AG04449 (cell line): ENCODE data around the gene PDHB.
A peak's percentile ranks its signal among the peaks of the same experiment; 100 is the strongest.

Experiments used
- CTCF ChIA-PET: fragments of 350-600 bp; formaldehyde crosslinking; extraction: SDS; loops from one replicate; lab custom pipeline; 2021; ENCODE audit warnings: antibody characterized with exemption; lab: Yijun Ruan, JAX
- POLR2A ChIA-PET: fragments of 400-600, 350-600 bp; formaldehyde crosslinking; extraction: SDS; loops from one replicate; lab custom pipeline; 2020; ENCODE audit warnings: antibody characterized with exemption, inconsistent platforms; lab: Yijun Ruan, JAX
- DNase-seq: peaks from one replicate; pipeline ENCODE4 v3.0.0-alpha.2; 2010; ENCODE audit warnings: low read depth, low spot score
- H3K4me3 ChIP-seq: 2 replicates; pipeline ENCODE4 v1.5.1; 2011; ENCODE audit warnings: low read depth, mild to moderate bottlenecking, control low read depth, low read length
- CTCF ChIP-seq: IDR thresholded peaks from one replicate; pipeline ENCODE4 v1.5.1; 2011; ENCODE audit warnings: mild to moderate bottlenecking, moderate library complexity, low read length, control low read depth, inconsistent platforms; ENCODE audit not compliant: insufficient read depth; ENCODE audit errors: missing control alignments

The PDHB gene

GRCh38 chr3:58433400-58434167 lies at the start of gene PDHB:
PDHB (minus strand) TSS chr3:58433832; CDS start chr3:58433809, 23 bp downstream.
- ChIA-PET POLR2A (interaction anchor here (1.0 to 1.9 kb wide), 4 partner anchors 9 to 127 kb away, joined by 3 to 8 read pairs (median 4); partner anchors contain the start of genes HTD2 and RPP14), CTCF (interaction anchor here (0.9 to 8.3 kb wide), 9 partner anchors 13 to 127 kb away, joined by 3 to 53 read pairs (median 4); partner anchors contain the start of genes HTD2 and RPP14)
- peak within 1 kb of the TSS; percentile 94 for H3K4me3 ChIP-seq
- no peak for TF ChIP-seq CTCF
- no peak for DNase-seq

GRCh38 chr3:58482917-58483636 lies 49.4 kb upstream of the PDHB start:
- CTCF ChIA-PET, result interaction anchor here (1.1 to 1.2 kb wide), 3 partner anchors 9 to 176 kb away, joined by 3 to 5 read pairs (median 4); partner anchors contain the start of genes HTD2 and KCTD6
- no peak for TF ChIP-seq CTCF
- POLR2A ChIA-PET, result no interaction called here
- DNase-seq, result no peak
- H3K4me3 ChIP-seq, result no peak overlapping the region

- DNase-seq, result no peak
- CTCF ChIA-PET, result interaction anchor here (0.8 to 1.5 kb wide), 2 partner anchors 11 to 17 kb away, joined by 4 to 10 read pairs; partner anchors contain the start of gene KCTD6
- no peak overlapping the region for H3K4me3 ChIP-seq
- POLR2A ChIA-PET, result no interaction called here
- TF ChIP-seq CTCF, result no peak
Observed at GRCh38 chr3:58480309-58480708, 46.7 kb upstream of the PDHB start.

- ChIA-PET POLR2A (no interaction called here), CTCF (no interaction called here)
- DNase-seq, result no peak
- TF ChIP-seq CTCF, result no peak
- no peak overlapping the region for H3K4me3 ChIP-seq
Observed at GRCh38 chr3:58478781-58479180, 45.1 kb upstream of the PDHB start.

- ChIA-PET POLR2A (no interaction called here), CTCF (interaction anchor here (1.0 to 6.9 kb wide), 6 partner anchors 9 to 45 kb away, joined by 3 to 37 read pairs (median 4); partner anchors contain the start of gene KCTD6)
- no peak for DNase-seq
- TF ChIP-seq CTCF, result no peak
- no peak overlapping the region for H3K4me3 ChIP-seq
Observed at GRCh38 chr3:58474967-58475578, 41.4 kb upstream of the PDHB start.
